Measurements from ENCODE around the gene ABHD18.

- TF ChIP-seq CTCF (IDR thresholded peaks at IDR 0.05): no peak
- TF ChIP-seq POLR2A (IDR thresholded peaks at IDR 0.05): no peak
Observed at GRCh38 chr4:128076464-128076863, 111.3 kb downstream of the ABHD18 start.
